Prostate gland (tissue), 2 donors: ENCODE measurements around the gene FAM20B. TPM values are rescaled to one million over a fixed set of nuclear protein-coding genes. Genes with fewer than 3 reads are reported as not detected.

Experiments
- DNase-seq: peaks from one replicate; pipeline ENCODE4 v3.0.0-alpha.2; 2019; ENCODE audit warnings: low spot score
- H3K27ac ChIP-seq, 2 donors: fragments of 200-600 bp; sonication (generic); 2 replicates each; pipeline ENCODE4 v1.5.1; 2017 to 2019
- H3K27me3 ChIP-seq: fragments of 200-600 bp; sonication (generic); replicated peaks from 2 replicates; pipeline ENCODE4 v1.5.1; 2019; ENCODE audit not compliant: insufficient read depth
- H3K36me3 ChIP-seq, 2 donors: fragments of 200-600 bp; sonication (generic); 1 replicate in 1 of 2; 2 replicates in 1 of 2; pipeline versions ENCODE4 v1.5.1 to v1.8.1; 2017 to 2019
- H3K4me1 ChIP-seq: fragments of 200-600 bp; sonication (generic); replicated peaks from 2 replicates; pipeline ENCODE4 v1.5.1; 2019
- H3K4me3 ChIP-seq, 2 donors: fragments of 200-600 bp; sonication (generic); 2 replicates each; pipeline ENCODE4 v1.5.1; 2017 to 2019
- H3K9me3 ChIP-seq: fragments of 200-600 bp; sonication (generic); 2 replicates; pipeline ENCODE4 v1.5.1; 2017
- POLR2A ChIP-seq: fragments of 450-650 bp; IDR thresholded peaks from one replicate; pipeline ENCODE4 v1.6.1; 2016; ENCODE audit warnings: antibody characterized with exemption, mild to moderate bottlenecking
- POLR2AphosphoS5 ChIP-seq: sonication (generic); formaldehyde crosslinking; IDR thresholded peaks from one replicate; pipeline ENCODE4 v1.6.1; 2017; ENCODE audit warnings: antibody characterized with exemption
- WGBS: methylation state at CpG from one replicate; pipeline ENCODE4 v1.1.5; 2018; 5-methylcytosine and 5-hydroxymethylcytosine counted together
- intact Hi-C: fragments of 100-400 bp; cut with DNase I; formaldehyde crosslinking; loops from one replicate; pipeline ENCODE4 v1.14.2; 2022
- total RNA-seq, 2 donors: library from RNA; depleted of rRNA; stranded (reverse); fragments of >200 nt; gene quantifications; one replicate each; pipeline ENCODE4 v1.1.0, GENCODE V29; 2016
- TF ChIP-seq, protein P1 (sequence below), 4 experiments: fragments of 200-600 bp in 2 of 4; fragments of 450-650 bp in 2 of 4; sonication (generic) in 2 of 4; IDR thresholded peaks; 1 replicate in 3 of 4; 2 replicates in 1 of 4; pipeline ENCODE4 v1.5.1; 2016 to 2019; ENCODE audit warnings: antibody characterized with exemption in 4 of 4, mild to moderate bottlenecking in 2 of 4, moderate library complexity in 2 of 4

Gene FAM20B
- total RNA-seq, 2 donors from 2014 or later = 20.1 to 21.6 TPM

DNA sequence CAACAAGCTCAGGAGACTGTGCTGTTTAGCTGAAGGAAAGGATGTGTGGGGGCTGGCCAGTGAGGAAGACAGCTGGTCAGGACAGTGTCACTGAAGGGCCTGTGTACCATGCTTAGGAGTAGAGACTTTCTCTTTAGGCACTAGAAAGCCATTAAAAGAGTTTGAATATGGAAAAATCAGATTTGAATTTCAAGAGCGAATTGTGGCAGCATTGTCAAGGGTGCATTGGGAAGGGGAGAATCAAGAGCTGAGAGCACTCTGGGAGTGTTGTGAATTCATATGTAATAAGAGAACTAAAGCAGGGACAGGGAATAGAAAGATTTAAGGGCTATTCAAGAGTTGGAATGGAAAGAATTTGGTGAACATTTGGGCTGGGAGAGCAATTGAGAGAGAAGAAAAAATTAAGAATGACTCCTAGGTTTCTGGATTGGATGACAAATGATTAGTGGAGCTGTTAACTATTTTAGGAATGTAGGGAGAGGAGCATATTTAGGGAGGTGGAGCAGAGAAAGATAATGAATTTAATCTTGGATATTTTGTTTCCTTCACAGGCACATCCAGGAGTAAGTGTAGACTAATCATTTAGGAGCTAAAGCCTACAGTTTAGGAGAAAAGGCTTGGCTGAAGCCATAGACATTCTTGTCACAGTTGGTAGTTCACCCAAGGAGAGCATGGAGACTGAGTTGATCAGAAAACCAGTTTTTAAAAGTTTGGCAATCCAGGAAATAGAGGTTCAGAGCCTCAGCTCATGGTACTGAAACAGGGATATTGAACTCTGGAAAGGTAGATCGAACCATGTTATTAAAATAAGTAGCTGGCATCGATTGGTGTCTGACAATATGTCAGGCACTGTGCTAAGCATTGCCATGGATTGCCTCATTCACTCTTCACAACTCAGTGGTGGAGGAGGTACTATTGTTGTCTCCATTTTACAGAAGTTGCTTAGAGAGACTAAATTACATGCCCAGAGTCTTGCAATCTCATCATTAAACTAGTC is 33.1 kb downstream of the FAM20B start:
- no peak for DNase-seq
- no peak overlapping the region for H3K27ac ChIP-seq
- no peaks in the 10 kb centered on the region for H3K4me1 ChIP-seq
- no peaks in the 10 kb centered on the region for H3K27me3 ChIP-seq
- no peaks in the 10 kb centered on the region for H3K36me3 ChIP-seq
- H3K4me3 ChIP-seq = no peak overlapping the region
- H3K9me3 ChIP-seq = no peaks in the 10 kb centered on the region
- TF ChIP-seq, protein P1, sequence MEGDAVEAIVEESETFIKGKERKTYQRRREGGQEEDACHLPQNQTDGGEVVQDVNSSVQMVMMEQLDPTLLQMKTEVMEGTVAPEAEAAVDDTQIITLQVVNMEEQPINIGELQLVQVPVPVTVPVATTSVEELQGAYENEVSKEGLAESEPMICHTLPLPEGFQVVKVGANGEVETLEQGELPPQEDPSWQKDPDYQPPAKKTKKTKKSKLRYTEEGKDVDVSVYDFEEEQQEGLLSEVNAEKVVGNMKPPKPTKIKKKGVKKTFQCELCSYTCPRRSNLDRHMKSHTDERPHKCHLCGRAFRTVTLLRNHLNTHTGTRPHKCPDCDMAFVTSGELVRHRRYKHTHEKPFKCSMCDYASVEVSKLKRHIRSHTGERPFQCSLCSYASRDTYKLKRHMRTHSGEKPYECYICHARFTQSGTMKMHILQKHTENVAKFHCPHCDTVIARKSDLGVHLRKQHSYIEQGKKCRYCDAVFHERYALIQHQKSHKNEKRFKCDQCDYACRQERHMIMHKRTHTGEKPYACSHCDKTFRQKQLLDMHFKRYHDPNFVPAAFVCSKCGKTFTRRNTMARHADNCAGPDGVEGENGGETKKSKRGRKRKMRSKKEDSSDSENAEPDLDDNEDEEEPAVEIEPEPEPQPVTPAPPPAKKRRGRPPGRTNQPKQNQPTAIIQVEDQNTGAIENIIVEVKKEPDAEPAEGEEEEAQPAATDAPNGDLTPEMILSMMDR (IDR thresholded peaks at IDR 0.05) = no peak
- TF ChIP-seq POLR2A (no peak), POLR2AphosphoS5 (no peak)
- 92% methylated on average over 3 of the region's 3 CpGs for WGBS
- intact Hi-C loops = no loop called here

DNA sequence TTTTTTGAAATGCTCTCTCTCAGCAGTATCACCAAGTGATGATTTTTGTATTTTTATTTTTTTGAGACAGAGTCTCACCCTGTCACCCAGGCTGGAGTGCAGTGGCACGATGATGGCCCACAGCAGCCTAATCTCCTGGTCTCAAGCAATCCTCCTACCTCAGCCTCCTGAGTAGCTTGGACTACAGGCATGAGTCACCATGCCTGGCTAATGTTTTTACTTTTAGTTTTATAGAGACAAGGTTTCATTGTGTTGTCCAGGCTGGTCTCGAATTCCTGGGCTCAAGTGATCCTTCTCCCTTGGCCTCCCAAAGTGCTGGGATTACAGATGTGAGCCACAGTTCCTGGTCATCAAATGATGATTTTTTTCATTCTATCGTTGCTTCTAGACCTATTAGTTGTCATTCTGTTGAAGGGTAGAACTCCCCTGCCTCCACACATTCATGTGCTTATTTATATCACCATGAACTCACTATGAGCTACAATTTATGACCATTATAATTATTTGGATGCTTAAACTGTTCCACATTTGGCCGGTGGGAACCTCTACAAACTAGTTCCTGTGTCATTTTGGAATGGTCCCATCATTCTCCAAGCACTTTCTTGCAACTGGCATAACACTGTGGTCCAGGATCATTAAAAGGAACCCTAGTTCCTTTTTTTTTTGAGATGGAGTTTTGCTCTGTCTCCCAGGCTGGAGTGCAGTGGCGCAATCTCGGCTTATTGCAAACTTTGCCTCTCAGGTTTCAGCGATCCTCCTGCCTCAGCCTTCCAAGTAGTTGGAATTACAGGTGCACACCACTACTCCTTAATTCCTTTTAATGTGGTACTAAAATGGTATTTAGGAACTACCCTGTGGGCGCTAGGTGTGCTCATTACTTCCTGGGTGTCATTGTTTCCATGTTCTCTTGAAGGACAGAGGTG is 35.9 kb downstream of the FAM20B start:
- Histone ChIP-seq H3K27ac (no peak overlapping the region), H3K27me3 (no peaks in the 10 kb centered on the region), H3K36me3 (no peaks in the 10 kb centered on the region), H3K4me1 (no peaks in the 10 kb centered on the region), H3K9me3 (no peaks in the 10 kb centered on the region), H3K4me3 (no peak overlapping the region)
- WGBS = 92% methylated on average over 8 of the region's 8 CpGs
- DNase-seq = no peak
- intact Hi-C loops = no loop called here
- TF ChIP-seq POLR2A = no peak
- no peak for TF ChIP-seq POLR2AphosphoS5
- TF ChIP-seq, protein P1 (IDR thresholded peaks at IDR 0.05) = no peak

DNA sequence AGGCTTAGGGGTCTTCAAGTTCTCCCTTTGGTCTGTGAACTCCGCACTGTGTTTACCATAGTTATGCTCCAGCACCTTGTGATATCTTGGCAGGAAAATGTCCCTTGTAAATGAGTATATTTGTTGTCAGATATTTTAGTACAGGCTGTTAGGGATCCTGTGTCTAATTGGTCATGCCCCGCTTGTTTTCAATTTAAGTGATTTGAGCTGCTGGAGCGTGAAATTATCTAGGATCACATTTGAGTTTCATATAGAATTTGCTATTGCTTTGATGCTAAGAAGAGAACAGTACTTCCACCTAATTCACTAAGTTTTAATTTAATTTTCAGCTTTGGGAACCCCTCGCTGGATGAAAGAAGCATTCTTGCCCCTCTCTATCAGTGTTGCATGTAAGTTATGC is 40.8 kb downstream of the FAM20B start:
- TF ChIP-seq POLR2A (no peak), POLR2AphosphoS5 (no peak)
- TF ChIP-seq, protein P1 (IDR thresholded peaks at IDR 0.05) = no peak
- H3K4me1 ChIP-seq = no peaks in the 10 kb centered on the region
- no peaks in the 10 kb centered on the region for H3K36me3 ChIP-seq
- 89% methylated on average over 4 of the region's 4 CpGs for WGBS
- no peak overlapping the region for H3K27ac ChIP-seq
- intact Hi-C loops = no loop called here
- no peaks in the 10 kb centered on the region for H3K9me3 ChIP-seq
- DNase-seq = no peak
- no peaks in the 10 kb centered on the region for H3K27me3 ChIP-seq
- no peak overlapping the region for H3K4me3 ChIP-seq

DNA sequence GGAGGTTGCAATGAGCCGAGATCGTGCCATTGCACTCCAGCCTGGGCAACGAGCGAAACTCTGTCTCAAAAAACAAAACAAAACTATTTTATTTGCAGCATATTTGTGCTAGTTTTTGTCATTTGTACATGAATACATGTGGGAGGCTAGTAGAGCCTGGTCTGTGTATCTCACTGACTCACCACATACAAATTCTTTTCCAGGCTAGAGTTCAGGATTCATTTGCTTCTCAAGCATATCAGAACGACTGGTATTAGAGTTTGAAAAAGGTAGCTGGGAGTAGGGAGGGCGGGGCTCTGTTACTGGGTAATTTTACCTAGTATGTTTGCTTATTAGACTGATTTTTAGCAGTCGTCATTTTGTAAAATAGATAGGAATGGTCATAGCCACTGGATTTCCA is 51.7 kb downstream of the FAM20B start:
- TF ChIP-seq, protein P1 (IDR thresholded peaks at IDR 0.05) = no peak
- no peak overlapping the region for H3K4me3 ChIP-seq
- DNase-seq = no peak
- WGBS = 85% methylated on average over 7 of the region's 7 CpGs
- no peaks in the 10 kb centered on the region for H3K27me3 ChIP-seq
- no peak overlapping the region for H3K27ac ChIP-seq
- H3K4me1 ChIP-seq = no peaks in the 10 kb centered on the region
- H3K36me3 ChIP-seq = no peaks in the 10 kb centered on the region
- intact Hi-C loops = no loop called here
- no peaks in the 10 kb centered on the region for H3K9me3 ChIP-seq
